GM18498 (cell line): ENCODE data around the gene CRACR2A.

Experiments used
- ATAC-seq: cut with Tn5 transposase; IDR thresholded peaks from one replicate; pipeline ENCODE4 v1.9.1; 2021; ENCODE audit warnings: mild to moderate bottlenecking, moderate library complexity; ENCODE audit not compliant: unreplicated experiment

Gene CRACR2A

GRCh38 chr12:3658327-3659163 is 94.4 kb downstream of the CRACR2A start:
- no peak for ATAC-seq

- no peak for ATAC-seq
These were observed 95.8 kb downstream of the CRACR2A start for GRCh38 chr12:3656946-3657622.

- no peak for ATAC-seq
These were observed 97.5 kb downstream of the CRACR2A start for GRCh38 chr12:3655328-3655900.

- no peak for ATAC-seq
These were observed 101.1 kb downstream of the CRACR2A start for GRCh38 chr12:3651585-3652424.

GRCh38 chr12:3647504-3647903 is 105.4 kb downstream of the CRACR2A start:
- no peak for ATAC-seq

GRCh38 chr12:3646561-3647241 is 106.2 kb downstream of the CRACR2A start:
- ATAC-seq: no peak

GRCh38 chr12:3645091-3645490 is 107.8 kb downstream of the CRACR2A start:
- no peak for ATAC-seq

- ATAC-seq: no peak
These were observed 108.8 kb downstream of the CRACR2A start for GRCh38 chr12:3644104-3644503.

GRCh38 chr12:3641428-3642018 is 111.4 kb downstream of the CRACR2A start:
- ATAC-seq: no peak

GRCh38 chr12:3636328-3636727 is 116.6 kb downstream of the CRACR2A start:
- no peak for ATAC-seq

- ATAC-seq: no peak
These were observed 118.6 kb downstream of the CRACR2A start for GRCh38 chr12:3634348-3634747.

GRCh38 chr12:3633396-3633795 is 119.5 kb downstream of the CRACR2A start:
- ATAC-seq: no peak

GRCh38 chr12:3632754-3633153 is 120.2 kb downstream of the CRACR2A start:
- no peak for ATAC-seq

GRCh38 chr12:3632256-3632655 is 120.7 kb downstream of the CRACR2A start:
- no peak for ATAC-seq

- no peak for ATAC-seq
These were observed 121.2 kb downstream of the CRACR2A start for GRCh38 chr12:3631759-3632158.

GRCh38 chr12:3631272-3631637 is 121.7 kb downstream of the CRACR2A start:
- no peak for ATAC-seq

- no peak for ATAC-seq
These were observed 122.2 kb downstream of the CRACR2A start for GRCh38 chr12:3630621-3631271.

GRCh38 chr12:3630111-3630510 is 122.8 kb downstream of the CRACR2A start:
- no peak for ATAC-seq

GRCh38 chr12:3629057-3629830 is 123.7 kb downstream of the CRACR2A start:
- ATAC-seq: no peak
